Trophoblast cell (in vitro differentiated cells and primary cell): ENCODE data around the gene ZFAND2B.

ENCODE experiments used
- DNase-seq, 2 donors: peaks; one replicate each; pipeline ENCODE4 v3.0.0-alpha.2; 2016
- H2AFZ ChIP-seq: 2 replicates; pipeline ENCODE4 v1.6.1; 2013; ENCODE audit warnings: low read length, moderate library complexity, mild to moderate bottlenecking; ENCODE audit not compliant: insufficient read depth, poor library complexity
- H2AK5ac ChIP-seq: 2 replicates; pipeline ENCODE4 v1.6.1; 2013; ENCODE audit warnings: mild to moderate bottlenecking, low read length
- H2BK120ac ChIP-seq: 2 replicates; pipeline ENCODE4 v1.6.1; 2013; ENCODE audit warnings: low read length, mild to moderate bottlenecking, moderate library complexity; ENCODE audit not compliant: insufficient read depth, poor library complexity
- H2BK12ac ChIP-seq: 2 replicates; pipeline ENCODE4 v1.6.1; 2013; ENCODE audit warnings: mild to moderate bottlenecking, low read length, moderate library complexity
- H2BK5ac ChIP-seq: 2 replicates; pipeline ENCODE4 v1.6.1; 2013; ENCODE audit warnings: low read length, low read depth, moderate library complexity, mild to moderate bottlenecking; ENCODE audit not compliant: poor library complexity
- H3K14ac ChIP-seq: 2 replicates; pipeline ENCODE4 v1.6.1; 2013; ENCODE audit warnings: mild to moderate bottlenecking, low read length
- H3K18ac ChIP-seq: 2 replicates; pipeline ENCODE4 v1.6.1; 2013; ENCODE audit warnings: mild to moderate bottlenecking, low read length
- H3K23ac ChIP-seq: 2 replicates; pipeline ENCODE4 v1.6.1; 2013; ENCODE audit warnings: low read length
- H3K27ac ChIP-seq: 2 replicates; pipeline ENCODE4 v1.5.1; 2013; ENCODE audit warnings: low read depth, mild to moderate bottlenecking, inconsistent platforms, low read length, moderate library complexity
- H3K27me3 ChIP-seq: 2 replicates; pipeline ENCODE4 v1.6.1; 2013; ENCODE audit warnings: inconsistent platforms, mild to moderate bottlenecking, low read length, moderate library complexity; ENCODE audit not compliant: insufficient read depth
- H3K36me3 ChIP-seq, 2 experiments: 1 replicate in 1 of 2; 2 replicates in 1 of 2; pipeline ENCODE4 v1.6.1; 2013; ENCODE audit warnings: low read length in 2 of 2, mild to moderate bottlenecking in 2 of 2, moderate library complexity in 1 of 2; ENCODE audit not compliant: insufficient read depth in 2 of 2, control insufficient read depth in 1 of 2
- H3K4ac ChIP-seq: 2 replicates; pipeline ENCODE4 v1.6.1; 2013; ENCODE audit warnings: low read depth, mild to moderate bottlenecking, low read length, moderate library complexity
- H3K4me1 ChIP-seq, 2 experiments: 1 replicate in 1 of 2; 2 replicates in 1 of 2; pipeline ENCODE4 v1.6.1; 2013; ENCODE audit warnings: low read length in 2 of 2, mild to moderate bottlenecking in 2 of 2, moderate library complexity in 1 of 2; ENCODE audit not compliant: insufficient read depth in 2 of 2, control insufficient read depth in 1 of 2
- H3K4me2 ChIP-seq: 2 replicates; pipeline ENCODE4 v1.6.1; 2013; ENCODE audit warnings: inconsistent platforms, mild to moderate bottlenecking, low read length, moderate library complexity
- H3K4me3 ChIP-seq: 2 replicates; pipeline ENCODE4 v1.5.1; 2013; ENCODE audit warnings: mild to moderate bottlenecking, low read depth, low read length, inconsistent platforms
- H3K79me1 ChIP-seq: one replicate; pipeline ENCODE4 v1.6.1; 2013; ENCODE audit warnings: low read length
- H3K79me2 ChIP-seq: 2 replicates; pipeline ENCODE4 v1.6.1; 2013; ENCODE audit warnings: low read length, mild to moderate bottlenecking; ENCODE audit not compliant: control insufficient read depth, insufficient read depth, poor library complexity
- H3K9ac ChIP-seq: 2 replicates; pipeline ENCODE4 v1.6.1; 2013; ENCODE audit warnings: mild to moderate bottlenecking, low read length
- H3K9me3 ChIP-seq: 2 replicates; pipeline ENCODE4 v1.6.1; 2013; ENCODE audit warnings: low read depth, mild to moderate bottlenecking, control low read depth, inconsistent platforms, low read length; ENCODE audit not compliant: insufficient read depth
- H4K12ac ChIP-seq: 2 replicates; pipeline ENCODE4 v1.6.1; 2013; ENCODE audit warnings: low read depth, mild to moderate bottlenecking, low read length, moderate library complexity
- H4K8ac ChIP-seq: 2 replicates; pipeline ENCODE4 v1.6.1; 2013; ENCODE audit warnings: low read depth, mild to moderate bottlenecking, low read length, moderate library complexity
- H4K91ac ChIP-seq: one replicate; pipeline ENCODE4 v1.6.1; 2013; ENCODE audit warnings: low read depth, mild to moderate bottlenecking, low read length, moderate library complexity
- WGBS: extraction: QIAGEN DNeasy Blood & Tissue Kit; methylation state at CpG from one replicate; pipeline ENCODE4 v1.1.7; 2013; ENCODE audit warnings: missing lambda C conversion rate; ENCODE audit not compliant: insufficient read length, insufficient coverage; ENCODE audit errors: extremely low coverage; 5-methylcytosine and 5-hydroxymethylcytosine counted together

The ZFAND2B gene

GRCh38 chr2:219207884-219208740 lies 1.5 kb downstream of the ZFAND2B start:
- Histone ChIP-seq H3K9me3 (no peaks in the 10 kb centered on the region), H4K91ac (no peak overlapping the region), H3K9ac (no peak overlapping the region), H2BK12ac (no peak overlapping the region), H2AK5ac (no peak overlapping the region), H3K79me1 (peaks cover 5% of the 10 kb centered on the region), H2BK120ac (no peak overlapping the region), H3K4me2 (no peak overlapping the region), H3K4me1 (peaks cover 2 to 4% of the 10 kb centered on the region in 2 experiments), H3K4ac (no peak overlapping the region), H3K27ac (no peak overlapping the region), H3K23ac (no peak overlapping the region), H4K8ac (no peak overlapping the region), H4K12ac (no peak overlapping the region), H3K36me3 (peaks cover 39 to 44% of the 10 kb centered on the region in 2 experiments), H3K4me3 (no peak overlapping the region), H2BK5ac (no peak overlapping the region), H3K14ac (no peak overlapping the region), H3K79me2 (peaks cover 5% of the 10 kb centered on the region), H2AFZ (no peak overlapping the region), H3K27me3 (no peaks in the 10 kb centered on the region), H3K18ac (no peak overlapping the region)
- WGBS, result no CpG with 5 or more reads among the region's 17 CpGs
- no peak for DNase-seq

DNA sequence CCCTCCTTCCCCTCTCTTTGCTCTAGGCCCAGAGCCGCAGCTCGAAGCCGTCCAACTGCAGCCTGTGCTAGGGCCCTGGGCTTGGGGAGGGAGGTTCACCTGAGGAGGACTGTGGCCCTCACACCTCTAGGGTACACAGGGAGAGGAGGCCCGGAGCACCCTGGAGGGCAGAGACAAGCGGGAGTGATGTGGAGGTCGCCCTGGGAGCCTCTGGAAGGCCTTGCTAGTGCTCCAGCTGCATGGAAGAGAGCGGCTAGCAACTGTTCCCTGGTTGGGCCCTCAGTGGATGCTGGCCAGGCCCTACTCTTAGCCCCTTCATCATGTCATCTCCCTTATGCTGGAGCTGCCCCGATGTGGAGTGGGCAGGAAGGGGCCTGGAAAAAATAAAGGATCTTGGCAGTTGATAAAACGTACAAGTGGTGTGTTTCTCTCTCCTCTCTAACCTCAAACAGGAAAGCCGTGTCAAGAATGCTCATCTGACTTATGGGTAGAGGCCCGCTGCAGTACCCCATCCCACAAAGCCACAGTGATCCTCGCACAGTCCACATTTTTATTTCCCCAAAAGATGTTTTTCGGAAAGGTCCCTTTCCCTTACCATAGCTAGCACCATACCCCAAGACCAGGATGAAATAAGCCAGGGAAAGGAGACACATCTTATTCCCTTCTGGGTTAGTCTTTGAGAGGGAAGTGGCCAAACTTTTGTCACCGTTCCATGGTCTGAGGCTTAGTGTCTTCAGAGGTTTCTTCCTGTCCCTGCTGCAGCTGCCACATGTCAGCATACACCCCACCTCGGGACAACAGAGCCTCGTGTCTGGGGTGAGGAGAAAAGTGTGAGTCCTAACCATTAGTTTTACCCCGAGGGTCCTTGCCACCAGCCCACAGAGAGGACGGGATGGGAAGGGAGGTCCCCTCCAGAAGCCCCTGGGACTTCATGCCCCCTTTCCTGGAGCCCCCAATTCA lies 2.9 kb downstream of the ZFAND2B start:
- H3K9me3 ChIP-seq, result no peaks in the 10 kb centered on the region
- H3K27ac ChIP-seq, result no peak overlapping the region
- H2BK5ac ChIP-seq, result no peak overlapping the region
- H3K4me2 ChIP-seq, result no peak overlapping the region
- no peak overlapping the region for H2AK5ac ChIP-seq
- H3K9ac ChIP-seq, result no peak overlapping the region
- no peak overlapping the region for H4K12ac ChIP-seq
- H2AFZ ChIP-seq, result no peak overlapping the region
- no peak overlapping the region for H3K14ac ChIP-seq
- peaks cover 5% of the 10 kb centered on the region for H3K79me2 ChIP-seq
- peaks cover 5% of the 10 kb centered on the region for H3K79me1 ChIP-seq
- no peak overlapping the region for H3K18ac ChIP-seq
- no CpG with 5 or more reads among the region's 18 CpGs for WGBS
- H3K4me1 ChIP-seq, result peaks cover 2 to 4% of the 10 kb centered on the region in 2 experiments
- H3K23ac ChIP-seq, result no peak overlapping the region
- H3K4me3 ChIP-seq, result no peak overlapping the region
- no peaks in the 10 kb centered on the region for H3K27me3 ChIP-seq
- H4K8ac ChIP-seq, result no peak overlapping the region
- no peak overlapping the region for H3K4ac ChIP-seq
- no peak overlapping the region for H2BK120ac ChIP-seq
- H4K91ac ChIP-seq, result no peak overlapping the region
- no peak for DNase-seq
- no peak overlapping the region for H2BK12ac ChIP-seq
- H3K36me3 ChIP-seq, result peaks cover 52 to 58% of the 10 kb centered on the region in 2 experiments

DNA sequence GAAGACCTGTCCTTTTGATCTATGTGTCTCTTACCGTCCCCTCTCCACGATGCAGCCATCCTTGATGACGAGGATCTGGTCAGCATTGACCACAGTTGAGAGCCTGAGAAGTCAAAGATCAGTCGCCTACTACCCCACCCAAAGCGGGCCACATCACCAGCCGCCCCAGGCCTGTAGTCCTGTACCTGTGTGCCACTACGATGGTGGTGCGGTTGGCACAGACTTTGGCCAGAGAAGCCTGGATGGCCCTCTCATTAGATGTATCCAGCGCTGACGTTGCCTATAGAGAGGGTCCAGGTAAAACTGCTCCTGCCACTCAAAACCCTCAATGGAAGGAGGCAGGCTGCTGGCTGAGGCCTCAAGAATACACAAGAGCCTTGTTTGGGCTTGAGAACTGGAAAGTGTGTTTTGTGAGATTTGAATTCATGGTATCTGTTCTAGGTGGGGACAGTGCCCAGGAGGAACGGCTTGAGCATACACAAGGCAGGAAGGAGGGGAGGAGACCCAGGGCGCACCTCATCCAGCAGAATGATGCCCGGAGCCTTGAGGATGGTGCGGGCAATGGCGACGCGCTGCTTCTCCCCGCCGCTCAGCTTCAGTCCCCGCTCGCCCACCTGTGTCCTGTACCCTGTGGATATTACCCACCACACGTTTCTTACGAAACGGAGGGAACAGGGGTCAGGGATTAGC lies 3.8 kb downstream of the ZFAND2B start:
- no peak overlapping the region for H2BK12ac ChIP-seq
- no peak overlapping the region for H4K12ac ChIP-seq
- no peak overlapping the region for H3K14ac ChIP-seq
- peaks cover 5% of the 10 kb centered on the region for H3K79me2 ChIP-seq
- H4K91ac ChIP-seq, result no peak overlapping the region
- H3K4me3 ChIP-seq, result no peak overlapping the region
- H4K8ac ChIP-seq, result no peak overlapping the region
- no peak overlapping the region for H2AK5ac ChIP-seq
- peaks cover 5% of the 10 kb centered on the region for H3K79me1 ChIP-seq
- H3K9me3 ChIP-seq, result no peaks in the 10 kb centered on the region
- no peak overlapping the region for H2BK120ac ChIP-seq
- peaks cover 56 to 63% of the 10 kb centered on the region in 2 experiments for H3K36me3 ChIP-seq
- H3K27me3 ChIP-seq, result no peaks in the 10 kb centered on the region
- H3K18ac ChIP-seq, result no peak overlapping the region
- no peak for DNase-seq
- peaks cover 2 to 4% of the 10 kb centered on the region in 2 experiments for H3K4me1 ChIP-seq
- H2BK5ac ChIP-seq, result no peak overlapping the region
- no peak overlapping the region for H3K23ac ChIP-seq
- H3K4me2 ChIP-seq, result no peak overlapping the region
- H3K9ac ChIP-seq, result no peak overlapping the region
- H2AFZ ChIP-seq, result no peak overlapping the region
- no CpG with 5 or more reads among the region's 24 CpGs for WGBS
- no peak overlapping the region for H3K27ac ChIP-seq
- no peak overlapping the region for H3K4ac ChIP-seq

DNA sequence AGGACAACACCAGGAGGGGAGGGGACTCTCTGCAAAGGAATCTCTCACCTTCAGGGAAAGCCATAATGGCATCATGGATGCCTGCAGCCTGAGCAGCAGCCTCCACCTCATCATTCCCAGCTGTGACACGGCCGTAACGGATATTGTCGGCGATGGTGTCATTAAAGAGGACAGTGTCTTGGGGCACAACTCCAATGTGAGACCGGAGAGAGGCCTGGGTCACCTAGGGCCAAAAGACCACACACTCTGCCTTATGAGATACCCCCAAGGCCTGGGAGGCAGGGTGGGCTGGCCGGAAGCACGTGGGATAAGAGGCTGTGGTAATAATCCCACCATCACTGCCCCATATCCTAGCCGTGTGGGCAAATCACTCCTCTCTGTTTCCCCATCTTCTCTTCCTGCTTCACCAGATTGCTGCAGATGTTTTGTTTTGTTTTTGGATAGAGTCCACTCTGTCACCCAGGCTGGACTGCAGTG lies 4.3 kb downstream of the ZFAND2B start:
- no CpG with 5 or more reads among the region's 9 CpGs for WGBS
- Histone ChIP-seq H2AK5ac (no peak overlapping the region), H3K18ac (no peak overlapping the region), H3K4me1 (peaks cover 2 to 4% of the 10 kb centered on the region in 2 experiments), H3K14ac (no peak overlapping the region), H3K79me1 (peaks cover 5% of the 10 kb centered on the region), H2AFZ (no peak overlapping the region), H3K9me3 (no peaks in the 10 kb centered on the region), H3K27me3 (no peaks in the 10 kb centered on the region), H3K23ac (no peak overlapping the region), H3K4me2 (no peak overlapping the region), H2BK12ac (no peak overlapping the region), H4K91ac (no peak overlapping the region), H3K9ac (no peak overlapping the region), H2BK120ac (no peak overlapping the region), H3K4ac (no peak overlapping the region), H4K8ac (no peak overlapping the region), H3K36me3 (peaks cover 58 to 63% of the 10 kb centered on the region in 2 experiments), H3K79me2 (peaks cover 5% of the 10 kb centered on the region), H3K27ac (no peak overlapping the region), H2BK5ac (no peak overlapping the region), H3K4me3 (no peak overlapping the region), H4K12ac (no peak overlapping the region)
- no peak for DNase-seq
